ENCODE measurements around the gene LRRC56. TPM values are rescaled to one million over a fixed set of nuclear protein-coding genes. Genes with fewer than 3 reads are reported as not detected.

The LRRC56 gene
- total RNA-seq, 4 donors from 2014 or later, result 2.3 to 8.4 (median 3.1) TPM

- H3K9me3 ChIP-seq, result no peaks in the 10 kb centered on the region
- in situ Hi-C loops (cut with MboI; ENCODE audit: low pct_ligation_motif_present in 1 of 4, low pct_unique_long_range_greater_than_20kb in 1 of 4, low sequenced_read_pairs in 3 of 4), result no loop called here
- no peak overlapping the region for H3K4me3 ChIP-seq
- no peaks in the 10 kb centered on the region for H3K27me3 ChIP-seq
- 94% methylated on average over 22 of the region's 22 CpGs; no CpG with 5 or more reads in 1 of the 2 donors for WGBS, 2 donors (ENCODE audit: low coverage in 1 of 2)
- no peak overlapping the region for H3K27ac ChIP-seq
- no peak for TF ChIP-seq POLR2AphosphoS5 (IDR thresholded peaks at IDR 0.05)
- TF ChIP-seq CTCF (IDR thresholded peaks at IDR 0.05), result no peak
- no peak for TF ChIP-seq EP300 (IDR thresholded peaks at IDR 0.05; ENCODE audit: low read depth)
- TF ChIP-seq POLR2A (IDR thresholded peaks at IDR 0.05), result no peak
- peaks cover 0 to 76% (median 36%) of the 10 kb centered on the region in 4 donors for H3K36me3 ChIP-seq
- intact Hi-C loops (cut with DNase I; ENCODE audit: low total_unique reads), result no loop called here
- no peak for DNase-seq
- no peaks in the 10 kb centered on the region for H3K4me1 ChIP-seq
These were observed 55.2 kb downstream of the LRRC56 start for GRCh38 chr11:592501-592900.

GRCh38 chr11:592918-593317, 55.6 kb downstream of the LRRC56 start:
- 87% methylated on average over 10 of the region's 10 CpGs; no CpG with 5 or more reads in 1 of the 2 donors for WGBS, 2 donors (ENCODE audit: low coverage in 1 of 2)
- Histone ChIP-seq H3K27ac (no peak overlapping the region), H3K4me3 (no peak overlapping the region), H3K9me3 (no peaks in the 10 kb centered on the region), H3K27me3 (no peaks in the 10 kb centered on the region), H3K4me1 (no peaks in the 10 kb centered on the region), H3K36me3 (peaks cover 0 to 78% (median 36%) of the 10 kb centered on the region in 4 donors)
- in situ Hi-C loops (cut with MboI; ENCODE audit: low pct_ligation_motif_present in 1 of 4, low pct_unique_long_range_greater_than_20kb in 1 of 4, low sequenced_read_pairs in 3 of 4), result no loop called here
- no peak for DNase-seq
- TF ChIP-seq POLR2A (IDR thresholded peaks at IDR 0.05) (no peak), EP300 (IDR thresholded peaks at IDR 0.05; ENCODE audit: low read depth) (no peak), CTCF (IDR thresholded peaks at IDR 0.05) (no peak), POLR2AphosphoS5 (IDR thresholded peaks at IDR 0.05) (no peak)
- intact Hi-C loops (cut with DNase I; ENCODE audit: low total_unique reads), result no loop called here

- Histone ChIP-seq H3K36me3 (peaks cover 0 to 79% (median 35%) of the 10 kb centered on the region in 4 donors), H3K4me1 (no peaks in the 10 kb centered on the region), H3K27me3 (no peaks in the 10 kb centered on the region), H3K27ac (no peak overlapping the region), H3K9me3 (no peaks in the 10 kb centered on the region), H3K4me3 (no peak overlapping the region)
- TF ChIP-seq EP300 (IDR thresholded peaks at IDR 0.05; ENCODE audit: low read depth), result no peak
- no peak for TF ChIP-seq POLR2AphosphoS5 (IDR thresholded peaks at IDR 0.05)
- no peak for TF ChIP-seq CTCF (IDR thresholded peaks at IDR 0.05)
- TF ChIP-seq POLR2A (IDR thresholded peaks at IDR 0.05), result no peak
- in situ Hi-C loops (cut with MboI; ENCODE audit: low pct_ligation_motif_present in 1 of 4, low pct_unique_long_range_greater_than_20kb in 1 of 4, low sequenced_read_pairs in 3 of 4) (no loop called here), intact Hi-C loops (cut with DNase I; ENCODE audit: low total_unique reads) (no loop called here)
- no peak for DNase-seq
- 92% methylated on average over 21 of the region's 21 CpGs; no CpG with 5 or more reads in 1 of the 2 donors for WGBS, 2 donors (ENCODE audit: low coverage in 1 of 2)
These were observed 56.0 kb downstream of the LRRC56 start for GRCh38 chr11:593347-593746.

- 87 to 89% methylated on average over 3 to 10 of the region's 10 CpGs for WGBS, 2 donors (ENCODE audit: low coverage in 1 of 2)
- H3K27ac ChIP-seq, result no peak overlapping the region
- no peak for DNase-seq
- intact Hi-C loops (cut with DNase I; ENCODE audit: low total_unique reads), result no loop called here
- H3K9me3 ChIP-seq, result no peaks in the 10 kb centered on the region
- no peak overlapping the region for H3K4me3 ChIP-seq
- no peaks in the 10 kb centered on the region for H3K27me3 ChIP-seq
- peaks cover 0 to 73% (median 28%) of the 10 kb centered on the region in 4 donors for H3K36me3 ChIP-seq
- in situ Hi-C loops (cut with MboI; ENCODE audit: low pct_ligation_motif_present in 1 of 4, low pct_unique_long_range_greater_than_20kb in 1 of 4, low sequenced_read_pairs in 3 of 4), result no loop called here
- no peaks in the 10 kb centered on the region for H3K4me1 ChIP-seq
- no peak for TF ChIP-seq CTCF (IDR thresholded peaks at IDR 0.05)
- TF ChIP-seq EP300 (IDR thresholded peaks at IDR 0.05; ENCODE audit: low read depth), result no peak
- TF ChIP-seq POLR2A (IDR thresholded peaks at IDR 0.05), result no peak
These were observed 58.1 kb downstream of the LRRC56 start for GRCh38 chr11:595400-595799.

Measured in transverse colon (tissue), 4 donors.